Natural killer cell (primary cell): Measurements from ENCODE around the gene CFAP54. TPM values are rescaled to one million over a fixed set of nuclear protein-coding genes. Genes with fewer than 3 reads are reported as not detected.

Experiments
- ATAC-seq, 3 donors: fragments of 150-1000 bp in 2 of 3; fragments of 200-7000 bp in 1 of 3; cut with Tn5 transposase; 1 replicate in 1 of 3; 2 replicates in 2 of 3; pipeline ENCODE4 v1.10.0; 2021; ENCODE audit warnings: mild to moderate bottlenecking in 2 of 3, moderate library complexity in 2 of 3
- DNase-seq, 2 donors: peaks; one replicate each; pipeline versions ENCODE4 v3.0.0 to v3.0.0-alpha.2; 2013 to 2021; ENCODE audit warnings: mixed read lengths in 1 of 2
- H3K27ac ChIP-seq: one replicate; pipeline ENCODE4 v1.5.1; 2013; ENCODE audit warnings: mild to moderate bottlenecking, low read length
- H3K27me3 ChIP-seq: one replicate; pipeline ENCODE4 v1.6.1; 2013; ENCODE audit warnings: low read length; ENCODE audit not compliant: control insufficient read depth, insufficient read depth
- H3K36me3 ChIP-seq: one replicate; pipeline ENCODE4 v1.6.1; 2013; ENCODE audit warnings: low read length; ENCODE audit not compliant: control insufficient read depth, insufficient read depth
- H3K4me1 ChIP-seq: one replicate; pipeline ENCODE4 v1.6.1; 2013; ENCODE audit warnings: low read length; ENCODE audit not compliant: control insufficient read depth, insufficient read depth
- H3K4me3 ChIP-seq: one replicate; pipeline ENCODE4 v1.5.1; 2013; ENCODE audit warnings: low read length
- H3K9me3 ChIP-seq: one replicate; pipeline ENCODE4 v1.6.1; 2013; ENCODE audit warnings: low read length; ENCODE audit not compliant: control insufficient read depth, insufficient read depth
- H3K27ac Mint-ChIP-seq, 2 donors: one replicate each; pipeline ENCODE4 v1.8.0; 2022; ENCODE audit warnings: mild to moderate bottlenecking in 2 of 2, mixed read lengths in 2 of 2, moderate library complexity in 1 of 2
- H3K27me3 Mint-ChIP-seq, 2 donors: one replicate each; pipeline ENCODE4 v1.8.0; 2022; ENCODE audit warnings: low read depth in 2 of 2, mixed read lengths in 2 of 2
- H3K36me3 Mint-ChIP-seq: one replicate; pipeline ENCODE4 v1.8.0; 2022; ENCODE audit warnings: mixed read lengths
- H3K4me1 Mint-ChIP-seq, 2 donors: one replicate each; pipeline ENCODE4 v1.8.0; 2022; ENCODE audit warnings: mixed read lengths in 2 of 2
- H3K4me3 Mint-ChIP-seq: one replicate; pipeline ENCODE4 v1.8.0; 2022; ENCODE audit warnings: mild to moderate bottlenecking, moderate library complexity, mixed read lengths
- H3K9me3 Mint-ChIP-seq, 2 donors: one replicate each; pipeline ENCODE4 v1.8.0; 2022; ENCODE audit warnings: mixed read lengths in 2 of 2
- CTCF ChIP-seq: fragments of 200-600 bp; IDR thresholded peaks from one replicate; pipeline ENCODE4 v1.8.0; 2022; ENCODE audit warnings: antibody characterized with exemption
- WGBS: methylation state at CpG from one replicate; pipeline ENCODE4 v1.1.7; 2013; ENCODE audit warnings: missing lambda C conversion rate; ENCODE audit not compliant: insufficient coverage; 5-methylcytosine and 5-hydroxymethylcytosine counted together
- intact Hi-C: fragments of 100-400 bp; cut with micrococcal nuclease; formaldehyde crosslinking; loops from one replicate; pipeline ENCODE4 v1.14.2; 2022
- total RNA-seq, 4 donors: library from RNA; stranded (reverse); fragments of 120-200 nt in 1 of 4; gene quantifications; one replicate each; pipeline versions ENCODE4 v1.2.3 to v1.2.4, GENCODE V29; 2013 to 2022

The CFAP54 gene
- total RNA-seq, 3 donors from 2014 or later (not counting 1 experiment from before 2014, with no cell fraction given) = 0.56 to 1.5 (median 1.2) TPM

GRCh38 chr12:96606134-96606533 lies 116.8 kb downstream of the CFAP54 start:
- Mint-ChIP-seq H3K4me1 (no peaks in the 10 kb centered on the region), H3K27ac (no peak overlapping the region), H3K27me3 (peaks cover 31 to 54% of the 10 kb centered on the region in 2 donors), H3K9me3 (peaks cover 0 to 4% of the 10 kb centered on the region in 2 donors), H3K4me3 (no peak overlapping the region), H3K36me3 (no peaks in the 10 kb centered on the region)
- Histone ChIP-seq H3K4me1 (no peaks in the 10 kb centered on the region), H3K9me3 (no peaks in the 10 kb centered on the region), H3K27ac (no peak overlapping the region), H3K27me3 (peaks cover 2% of the 10 kb centered on the region), H3K36me3 (no peaks in the 10 kb centered on the region), H3K4me3 (no peak overlapping the region)
- WGBS = 79% methylated on average over 2 of the region's 3 CpGs
- TF ChIP-seq CTCF = no peak
- intact Hi-C loops = no loop called here
- DNase-seq (no peak), ATAC-seq (no peak)

- Mint-ChIP-seq H3K4me1 (no peaks in the 10 kb centered on the region), H3K4me3 (no peak overlapping the region), H3K27ac (no peak overlapping the region), H3K9me3 (peaks cover 2 to 4% of the 10 kb centered on the region in 2 donors), H3K36me3 (no peaks in the 10 kb centered on the region), H3K27me3 (peaks cover 33 to 54% of the 10 kb centered on the region in 2 donors)
- WGBS = 79% methylated on average over 4 of the region's 4 CpGs
- Histone ChIP-seq H3K27me3 (peaks cover 2% of the 10 kb centered on the region), H3K36me3 (no peaks in the 10 kb centered on the region), H3K27ac (no peak overlapping the region), H3K9me3 (no peaks in the 10 kb centered on the region), H3K4me1 (no peaks in the 10 kb centered on the region), H3K4me3 (no peak overlapping the region)
- DNase-seq (no peak), ATAC-seq (no peak)
- intact Hi-C loops = no loop called here
- TF ChIP-seq CTCF = no peak
Observed at GRCh38 chr12:96606644-96607043, 117.3 kb downstream of the CFAP54 start.

- Mint-ChIP-seq H3K9me3 (no peaks in the 10 kb centered on the region), H3K27ac (no peak overlapping the region), H3K4me3 (no peak overlapping the region), H3K36me3 (no peaks in the 10 kb centered on the region), H3K4me1 (no peaks in the 10 kb centered on the region), H3K27me3 (peaks cover 7 to 11% of the 10 kb centered on the region in 2 donors)
- Histone ChIP-seq H3K36me3 (no peaks in the 10 kb centered on the region), H3K27me3 (no peaks in the 10 kb centered on the region), H3K4me3 (no peak overlapping the region), H3K9me3 (no peaks in the 10 kb centered on the region), H3K27ac (no peak overlapping the region), H3K4me1 (no peaks in the 10 kb centered on the region)
- no peak for TF ChIP-seq CTCF
- DNase-seq (no peak), ATAC-seq (no peak)
- intact Hi-C loops = no loop called here
- WGBS = 69% methylated on average over 2 of the region's 2 CpGs
Observed at GRCh38 chr12:96617178-96617577, 127.8 kb downstream of the CFAP54 start.

- DNase-seq = no peak
- Mint-ChIP-seq H3K27ac (no peak overlapping the region), H3K4me3 (no peak overlapping the region), H3K9me3 (no peaks in the 10 kb centered on the region), H3K4me1 (no peaks in the 10 kb centered on the region), H3K36me3 (no peaks in the 10 kb centered on the region), H3K27me3 (peaks cover 4 to 24% of the 10 kb centered on the region in 2 donors)
- intact Hi-C loops = no loop called here
- no peak for TF ChIP-seq CTCF
- no peaks in the 10 kb centered on the region for H3K4me1 ChIP-seq
- no peak for ATAC-seq
- no peaks in the 10 kb centered on the region for H3K9me3 ChIP-seq
- no peaks in the 10 kb centered on the region for H3K27me3 ChIP-seq
- no peak overlapping the region for H3K4me3 ChIP-seq
- H3K27ac ChIP-seq = no peak overlapping the region
- no peaks in the 10 kb centered on the region for H3K36me3 ChIP-seq
Observed at GRCh38 chr12:96623155-96623554, 133.8 kb downstream of the CFAP54 start.
